Neutrophil (primary cell): ENCODE results near the gene SAP30BP.

Experiments
- H3K27ac ChIP-seq: fragments of 200-600 bp; sonication (generic); 2 replicates; pipeline ENCODE4 v1.5.1; 2016; ENCODE audit warnings: mild to moderate bottlenecking, moderate library complexity
- H3K27me3 ChIP-seq: fragments of 200-600 bp; sonication (generic); 2 replicates; pipeline ENCODE4 v1.6.0; 2016; ENCODE audit warnings: mild to moderate bottlenecking
- H3K36me3 ChIP-seq: fragments of 200-600 bp; sonication (generic); 2 replicates; pipeline ENCODE4 v1.5.1; 2017
- H3K4me1 ChIP-seq, 2 experiments: fragments of 200-600 bp in 1 of 2; sonication (generic) in 1 of 2; 1 replicate in 1 of 2; 2 replicates in 1 of 2; pipeline versions ENCODE4 v1.5.1 to v1.6.1; 2013 to 2016; ENCODE audit warnings: low read depth in 1 of 2, low read length in 1 of 2, mild to moderate bottlenecking in 1 of 2, moderate library complexity in 1 of 2; ENCODE audit not compliant: control insufficient read depth in 1 of 2, insufficient read depth in 1 of 2
- H3K4me3 ChIP-seq, 2 experiments: fragments of 200-600 bp in 1 of 2; sonication (generic) in 1 of 2; 1 replicate in 1 of 2; 2 replicates in 1 of 2; pipeline ENCODE4 v1.5.1; 2013 to 2016; ENCODE audit warnings: low read depth in 1 of 2, low read length in 1 of 2, mild to moderate bottlenecking in 1 of 2, moderate library complexity in 1 of 2
- H3K9me3 ChIP-seq: fragments of 200-600 bp; sonication (generic); 2 replicates; pipeline ENCODE4 v1.5.1; 2016
- CTCF ChIP-seq: fragments of 200-600 bp; sonication (generic); IDR thresholded peaks from 2 replicates; pipeline ENCODE4 v1.5.1; 2016; ENCODE audit warnings: antibody characterized with exemption

The SAP30BP gene

DNA sequence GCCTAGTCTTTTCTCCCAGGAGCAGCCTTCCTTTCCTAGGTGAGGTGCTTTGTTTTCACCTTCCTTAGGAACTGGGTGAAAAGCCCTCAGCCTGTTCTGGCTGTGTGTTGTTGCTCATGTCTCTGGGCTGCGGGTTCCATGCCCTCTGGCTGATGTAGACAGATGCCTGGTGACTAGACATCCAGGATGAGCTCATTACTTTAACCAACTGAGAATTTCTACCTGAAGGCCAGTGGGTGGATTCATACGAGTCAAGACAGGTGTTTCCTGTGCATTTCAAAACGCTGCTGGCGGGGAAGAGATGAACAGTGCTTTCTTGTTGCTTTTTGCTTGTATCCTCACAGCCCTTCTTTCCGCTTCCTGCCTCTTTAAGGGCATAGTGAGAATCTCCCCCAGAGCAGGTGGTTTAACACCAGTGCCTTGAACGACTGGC is 22.3 kb downstream of the SAP30BP start:
- Histone ChIP-seq H3K4me1 (peaks cover 44 to 45% of the 10 kb centered on the region in 2 experiments), H3K4me3 (peak overlapping the region in 1 of 2 experiments; percentile 28), H3K36me3 (peaks cover 25% of the 10 kb centered on the region), H3K27ac (peak overlapping the region; percentile 88), H3K9me3 (no peaks in the 10 kb centered on the region), H3K27me3 (no peaks in the 10 kb centered on the region)
- TF ChIP-seq CTCF = no peak

GRCh38 chr17:75691371-75691791 is 24.2 kb downstream of the SAP30BP start:
- Histone ChIP-seq H3K9me3 (no peaks in the 10 kb centered on the region), H3K4me3 (no peak overlapping the region), H3K27me3 (no peaks in the 10 kb centered on the region), H3K4me1 (peaks cover 38 to 39% of the 10 kb centered on the region in 2 experiments), H3K36me3 (peaks cover 42% of the 10 kb centered on the region), H3K27ac (no peak overlapping the region)
- no peak for TF ChIP-seq CTCF

DNA sequence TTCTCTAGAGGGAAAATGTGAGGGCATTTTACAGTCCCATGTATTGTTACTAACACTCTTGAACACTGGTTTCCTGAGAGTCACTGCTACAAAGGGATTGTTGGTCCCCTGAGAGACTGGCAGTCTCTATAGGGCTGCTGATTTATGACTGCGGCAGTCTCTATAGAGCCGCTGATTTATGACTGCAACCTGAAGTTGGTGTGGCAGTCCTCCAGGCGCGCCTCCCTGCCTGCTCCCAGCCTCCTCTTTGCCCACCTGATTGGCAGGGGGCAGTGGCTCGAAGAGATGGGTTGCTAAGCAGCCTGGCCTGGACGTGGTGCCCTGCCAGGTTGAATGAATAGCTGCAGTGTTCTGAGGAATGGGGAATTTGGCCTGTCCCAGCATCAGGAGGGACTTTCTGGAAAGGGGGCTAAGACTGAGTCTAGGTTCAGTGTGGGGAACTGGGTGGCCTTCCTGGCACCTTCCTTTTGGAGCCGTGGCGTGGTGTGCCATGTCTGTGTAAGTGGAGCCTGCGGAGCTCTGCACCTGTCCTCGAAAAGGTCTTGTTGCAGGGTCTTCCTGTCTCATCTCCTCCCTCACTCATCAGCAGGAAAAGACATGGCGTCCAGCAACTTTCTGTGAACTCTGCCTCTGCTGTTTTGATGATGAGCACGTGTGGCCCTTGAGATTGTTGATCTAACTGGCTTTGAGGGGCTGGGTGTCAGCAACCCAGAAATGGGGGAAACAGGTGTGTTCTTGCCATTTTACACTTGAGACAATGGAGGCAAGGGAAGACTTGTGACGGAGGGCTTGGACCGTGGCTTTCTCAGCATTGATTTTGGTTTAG is 24.9 kb downstream of the SAP30BP start:
- H3K27ac ChIP-seq = no peak overlapping the region
- H3K9me3 ChIP-seq = no peaks in the 10 kb centered on the region
- peaks cover 44% of the 10 kb centered on the region for H3K36me3 ChIP-seq
- no peak for TF ChIP-seq CTCF
- H3K4me3 ChIP-seq = no peak overlapping the region
- peaks cover 32 to 33% of the 10 kb centered on the region in 2 experiments for H3K4me1 ChIP-seq
- no peaks in the 10 kb centered on the region for H3K27me3 ChIP-seq

- TF ChIP-seq CTCF = no peak
- H3K4me3 ChIP-seq = no peak overlapping the region
- H3K27ac ChIP-seq = no peak overlapping the region
- H3K9me3 ChIP-seq = no peaks in the 10 kb centered on the region
- peaks cover 22 to 23% of the 10 kb centered on the region in 2 experiments for H3K4me1 ChIP-seq
- no peaks in the 10 kb centered on the region for H3K27me3 ChIP-seq
- peaks cover 54% of the 10 kb centered on the region for H3K36me3 ChIP-seq
Observed at GRCh38 chr17:75692976-75693375, 25.8 kb downstream of the SAP30BP start.

DNA sequence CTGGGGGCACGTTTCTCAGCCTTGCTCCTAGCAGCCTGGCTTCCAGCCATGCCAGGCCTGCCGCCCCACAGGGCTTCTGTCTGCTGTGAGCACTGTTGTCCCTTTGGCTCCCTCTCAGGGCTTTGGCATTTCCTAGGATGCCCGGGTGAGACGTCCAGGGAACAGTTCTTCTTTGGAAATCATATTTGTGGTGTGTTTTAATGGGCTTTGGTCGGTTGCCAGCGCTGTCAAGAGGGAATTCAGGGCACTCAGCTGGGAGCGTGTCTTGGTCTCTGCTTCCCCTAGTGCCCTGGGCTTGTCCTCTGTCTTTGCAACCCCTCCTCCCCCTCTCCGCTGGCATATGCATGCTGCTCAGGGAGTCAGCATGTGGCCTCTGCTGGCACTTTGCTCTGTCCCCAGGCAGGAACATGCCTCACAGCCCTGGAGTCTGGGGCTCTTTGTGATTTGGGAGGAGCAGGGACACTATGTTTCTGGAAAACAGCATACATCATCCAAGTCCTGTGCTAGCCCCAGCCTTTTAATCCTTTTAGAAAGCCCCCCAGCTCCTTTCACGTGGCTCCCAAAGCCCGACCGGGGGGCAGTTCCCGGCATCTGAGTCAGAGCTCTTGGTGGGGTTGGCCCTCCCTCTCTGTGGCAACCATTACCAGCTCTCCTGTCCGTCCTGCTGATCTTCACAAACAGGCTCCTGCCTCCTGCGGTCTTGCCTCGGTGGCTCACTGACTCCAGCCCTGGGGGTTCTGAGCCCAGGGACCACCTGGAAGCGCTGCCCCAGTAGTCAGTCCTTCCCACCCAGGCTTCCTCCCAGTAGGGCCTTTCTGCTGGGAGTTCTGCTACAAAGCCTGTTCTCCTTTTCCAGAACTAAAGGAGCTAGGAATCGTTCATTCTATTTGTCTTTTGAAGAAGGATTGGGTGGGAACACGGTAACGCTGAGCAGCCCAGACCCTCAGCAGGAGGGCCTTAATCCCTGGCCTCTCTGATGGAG is 26.7 kb downstream of the SAP30BP start:
- Histone ChIP-seq H3K27ac (no peak overlapping the region), H3K4me3 (no peak overlapping the region), H3K4me1 (peaks cover 14 to 15% of the 10 kb centered on the region in 2 experiments), H3K36me3 (peaks cover 61% of the 10 kb centered on the region), H3K27me3 (no peaks in the 10 kb centered on the region), H3K9me3 (no peaks in the 10 kb centered on the region)
- TF ChIP-seq CTCF = no peak
